Measurements from ENCODE around the gene AP2B1. TPM values are rescaled to one million over a fixed set of nuclear protein-coding genes. Genes with fewer than 3 reads are reported as not detected.

The AP2B1 gene
- total RNA-seq, 1 experiment from 2014 or later, result 217 TPM

GRCh38 chr17:35597604-35598003, 10.5 kb downstream of the AP2B1 start:
- no CpG with 5 or more reads among the region's 5 CpGs for WGBS (ENCODE audit: extremely low coverage, insufficient read length, low lambda C conversion rate)
- Histone ChIP-seq H3T11ph (ENCODE audit: low read length) (no peak overlapping the region), H3K27ac (ENCODE audit: insufficient read length, low read depth, low read length) (no peak overlapping the region), H2BK15ac (ENCODE audit: low read depth, low read length) (no peak overlapping the region), H3K56ac (ENCODE audit: insufficient read length, low read depth, low read length) (no peak overlapping the region), H4K91ac (ENCODE audit: insufficient read length, low read depth, low read length) (no peak overlapping the region), H3K18ac (ENCODE audit: insufficient read length, low read depth, low read length) (no peak overlapping the region), H3K27me3 (ENCODE audit: insufficient read depth, low read length) (no peaks in the 10 kb centered on the region), H3K9ac (ENCODE audit: extremely low read depth, insufficient read length, low read length) (no peak overlapping the region), H2BK12ac (ENCODE audit: insufficient read length, low read depth, low read length) (no peak overlapping the region), H2BK5ac (ENCODE audit: insufficient read length, low read length) (no peak overlapping the region), H4K20me1 (ENCODE audit: control insufficient read depth, insufficient read depth, insufficient read length) (no peaks in the 10 kb centered on the region), H3K4ac (ENCODE audit: low read depth, low read length) (no peak overlapping the region), H3K23ac (ENCODE audit: insufficient read length, low read depth, low read length) (no peak overlapping the region), H3K4me1 (ENCODE audit: insufficient read depth, low read length) (no peaks in the 10 kb centered on the region), H2BK20ac (ENCODE audit: low read depth, low read length, poor library complexity, severe bottlenecking) (no peak overlapping the region), H3K4me2 (ENCODE audit: insufficient read depth, insufficient read length, low read length) (no peak overlapping the region), H2BK120ac (ENCODE audit: low read depth, low read length, poor library complexity, severe bottlenecking) (no peak overlapping the region), H4K5ac (ENCODE audit: insufficient read length, low read depth, low read length) (no peak overlapping the region), H4K8ac (replicated peaks; ENCODE audit: insufficient read length, low read depth, low read length) (no peak overlapping the region), H2AK5ac (ENCODE audit: insufficient read length, low read length) (no peak overlapping the region), H2AFZ (ENCODE audit: low read length) (no peak overlapping the region), H3K79me1 (ENCODE audit: insufficient read depth, low read depth, low read length, poor library complexity, severe bottlenecking) (no peaks in the 10 kb centered on the region), H3K9me3 (ENCODE audit: control insufficient read depth, low read depth, low read length) (no peaks in the 10 kb centered on the region), H3K79me2 (ENCODE audit: insufficient read depth, low read length) (no peaks in the 10 kb centered on the region), H3K14ac (ENCODE audit: insufficient read depth, low read length) (no peak overlapping the region), H3K23me2 (ENCODE audit: insufficient read length, low read depth, low read length, poor library complexity, severe bottlenecking) (no peaks in the 10 kb centered on the region)
- no peak for DNase-seq
- no peak overlapping the region; a peak in 1 of 7 replicates for H3K27ac Mint-ChIP-seq
- TF ChIP-seq, protein P1, sequence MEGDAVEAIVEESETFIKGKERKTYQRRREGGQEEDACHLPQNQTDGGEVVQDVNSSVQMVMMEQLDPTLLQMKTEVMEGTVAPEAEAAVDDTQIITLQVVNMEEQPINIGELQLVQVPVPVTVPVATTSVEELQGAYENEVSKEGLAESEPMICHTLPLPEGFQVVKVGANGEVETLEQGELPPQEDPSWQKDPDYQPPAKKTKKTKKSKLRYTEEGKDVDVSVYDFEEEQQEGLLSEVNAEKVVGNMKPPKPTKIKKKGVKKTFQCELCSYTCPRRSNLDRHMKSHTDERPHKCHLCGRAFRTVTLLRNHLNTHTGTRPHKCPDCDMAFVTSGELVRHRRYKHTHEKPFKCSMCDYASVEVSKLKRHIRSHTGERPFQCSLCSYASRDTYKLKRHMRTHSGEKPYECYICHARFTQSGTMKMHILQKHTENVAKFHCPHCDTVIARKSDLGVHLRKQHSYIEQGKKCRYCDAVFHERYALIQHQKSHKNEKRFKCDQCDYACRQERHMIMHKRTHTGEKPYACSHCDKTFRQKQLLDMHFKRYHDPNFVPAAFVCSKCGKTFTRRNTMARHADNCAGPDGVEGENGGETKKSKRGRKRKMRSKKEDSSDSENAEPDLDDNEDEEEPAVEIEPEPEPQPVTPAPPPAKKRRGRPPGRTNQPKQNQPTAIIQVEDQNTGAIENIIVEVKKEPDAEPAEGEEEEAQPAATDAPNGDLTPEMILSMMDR (conservative IDR thresholded peaks at IDR 0.05), result no peak
- no peaks in the 10 kb centered on the region for H3K9me3 Mint-ChIP-seq
- no peak overlapping the region for H3K4me3 Mint-ChIP-seq
- peaks cover 19 to 70% (median 57%) of the 10 kb centered on the region in 3 experiments; a peak in 6 of 7 replicates for H3K36me3 Mint-ChIP-seq (ENCODE audit: insufficient read depth in 1 of 3, low read depth in 3 of 3)
- no peaks in the 10 kb centered on the region for H3K27me3 Mint-ChIP-seq (ENCODE audit: low read depth)
- peaks cover 0 to 5% of the 10 kb centered on the region in 2 experiments; a peak in 1 of 4 replicates for H3K4me1 Mint-ChIP-seq

Measured in H9 (cell line).